ENCODE data around the gene MAN2A2. TPM values are rescaled to one million over a fixed set of nuclear protein-coding genes. Genes with fewer than 3 reads are reported as not detected.

MAN2A2 gene
- total and polyA plus RNA-seq, 2 of the 8 experiments (the other 6 are each of a cell fraction or from before 2014, with no cell fraction given): 23.1 to 29.7 TPM

DNA sequence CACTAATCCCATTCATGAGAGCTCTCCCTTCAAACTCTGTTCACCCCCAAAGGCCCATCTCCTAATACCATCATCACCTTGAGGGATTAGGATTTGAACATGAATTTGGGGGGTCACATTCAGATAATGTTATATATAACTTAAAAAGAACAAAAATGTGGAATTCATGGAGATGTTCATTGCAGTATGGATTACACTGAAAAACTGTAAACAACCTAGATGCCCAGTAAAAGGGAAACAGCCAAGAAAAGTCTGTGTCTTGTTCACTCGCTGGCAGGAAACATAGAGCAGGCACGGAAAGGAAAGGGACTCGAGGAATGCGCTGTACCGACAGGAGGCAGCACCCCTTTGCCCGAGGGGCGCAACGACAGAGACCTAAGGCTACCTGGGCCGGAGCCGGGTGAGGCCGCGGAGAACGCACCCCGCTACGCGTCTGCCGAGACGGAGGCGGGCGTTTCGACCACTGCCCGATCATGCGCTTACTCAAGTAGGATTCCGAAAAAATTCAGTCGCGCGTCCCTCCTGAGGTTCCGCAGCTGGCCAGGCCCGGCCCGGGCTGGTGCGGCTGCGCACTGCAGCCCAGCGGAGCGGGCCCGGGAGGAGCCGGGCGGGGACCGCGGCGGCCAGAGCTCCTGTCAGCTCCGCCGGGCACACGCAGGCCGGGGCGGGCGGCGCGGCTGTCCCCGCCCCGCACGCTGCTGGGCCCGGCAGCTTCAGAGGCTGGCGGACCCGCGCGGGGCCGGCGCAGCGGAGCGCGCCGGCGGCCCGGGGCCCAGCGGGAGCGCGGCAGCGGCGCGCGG lies 862 bp upstream of the MAN2A2 start (continued):
- TF ChIP-seq POU5F1 (IDR thresholded peaks at IDR 0.05; ENCODE audit: low read depth, low read length): no peak
- TF ChIP-seq FOSL1 (IDR thresholded peaks at IDR 0.05; ENCODE audit: insufficient read depth, low read depth, low read length): no peak
- no peak; the same call in 1 of the 2 replicates for TF ChIP-seq E2F6 (IDR thresholded peaks at IDR 0.05)
- TF ChIP-seq SP1 (IDR thresholded peaks at IDR 0.05; ENCODE audit: low read depth, low read length): no peak
- no peak for TF ChIP-seq EP300 (IDR thresholded peaks at IDR 0.05; ENCODE audit: borderline replicate concordance in 1 of 2, low read depth in 2 of 2, low read length in 2 of 2)
- TF ChIP-seq GABPA (IDR thresholded peaks at IDR 0.05; ENCODE audit: borderline replicate concordance, insufficient read depth, low read length): no peak; the same call in 1 of the 2 replicates
- TF ChIP-seq TBP (IDR thresholded peaks at IDR 0.05; ENCODE audit: low read depth, low read length): peak; percentile 14; the same call in 1 of the 2 replicates
- no peak for TF ChIP-seq BCL11A (IDR thresholded peaks at IDR 0.05; ENCODE audit: low read depth in 2 of 2, low read length in 2 of 2)
- peak; percentile 24; the same call in 1 of the 2 replicates for TF ChIP-seq CREB1 (IDR thresholded peaks at IDR 0.05)
- no peak for TF ChIP-seq SP2 (IDR thresholded peaks at IDR 0.05; ENCODE audit: low read length)
- peak; percentile 39 for TF ChIP-seq EZH2 (IDR thresholded peaks at IDR 0.05; ENCODE audit: low read depth, low read length, severe bottlenecking)
- TF ChIP-seq BACH1 (IDR thresholded peaks at IDR 0.05; ENCODE audit: low read length): no peak
- no peak for TF ChIP-seq CHD1 (IDR thresholded peaks at IDR 0.05; ENCODE audit: low read depth, low read length)
- no peak for TF ChIP-seq JUND (IDR thresholded peaks at IDR 0.05; ENCODE audit: low read length)
- TF ChIP-seq RBBP5 (IDR thresholded peaks at IDR 0.05; ENCODE audit: borderline replicate concordance, low read depth, low read length): no peak
- TF ChIP-seq SIRT6 (IDR thresholded peaks at IDR 0.05; ENCODE audit: low read length): no peak
- TF ChIP-seq SP4 (IDR thresholded peaks at IDR 0.05; ENCODE audit: low read length): no peak
- TF ChIP-seq SRF (IDR thresholded peaks at IDR 0.05; ENCODE audit: low read depth, low read length): no peak
- no peak for TF ChIP-seq ZNF274 (IDR thresholded peaks at IDR 0.05; ENCODE audit: borderline replicate concordance, extremely low read depth, low read length)
- no peak for TF ChIP-seq RNF2 (IDR thresholded peaks at IDR 0.05; ENCODE audit: borderline replicate concordance, low read depth, low read length, missing control alignments, poor library complexity, severe bottlenecking)
- TF ChIP-seq CTBP2 (IDR thresholded peaks at IDR 0.05; ENCODE audit: borderline replicate concordance, insufficient read depth, insufficient read length, low read length): no peak
- TF ChIP-seq YY1 (IDR thresholded peaks at IDR 0.05; ENCODE audit: low read depth, low read length): no peak
- TF ChIP-seq GTF2F1 (IDR thresholded peaks at IDR 0.05; ENCODE audit: borderline replicate concordance, low read depth, low read length): no peak
- TF ChIP-seq TAF7 (optimal IDR thresholded peaks at IDR 0.05; ENCODE audit: borderline replicate concordance, low read depth, low read length): no peak
